Esophagus muscularis mucosa (tissue), 4 donors: ENCODE measurements around the gene NBDY. TPM values are rescaled to one million over a fixed set of nuclear protein-coding genes. Genes with fewer than 3 reads are reported as not detected.

Experiments
- DNase-seq: peaks from one replicate; pipeline ENCODE4 v3.0.0-alpha.2; 2017; ENCODE audit errors: extremely low spot score
- H3K27ac ChIP-seq, 4 donors: fragments of 200-600 bp; sonication (generic); replicated peaks in 1 of 4; 1 replicate in 3 of 4; 2 replicates in 1 of 4; pipeline ENCODE4 v1.5.1; 2016 to 2019; ENCODE audit warnings: mild to moderate bottlenecking in 1 of 4
- H3K27me3 ChIP-seq, 4 donors: fragments of 200-600 bp; sonication (generic); one replicate each; pipeline versions ENCODE4 v1.5.1 to v1.6.0; 2016 to 2019
- H3K36me3 ChIP-seq, 4 donors: fragments of 200-600 bp; sonication (generic); one replicate each; pipeline ENCODE4 v1.5.1; 2016 to 2019
- H3K4me1 ChIP-seq, 4 donors: fragments of 200-600 bp; sonication (generic); one replicate each; pipeline ENCODE4 v1.5.1; 2016 to 2019
- H3K4me3 ChIP-seq, 4 donors: fragments of 200-600 bp; sonication (generic); 1 replicate in 2 of 4; 2 replicates in 2 of 4; pipeline ENCODE4 v1.5.1; 2016 to 2019; ENCODE audit warnings: mild to moderate bottlenecking in 4 of 4, moderate library complexity in 1 of 4
- H3K9me3 ChIP-seq, 4 donors: fragments of 200-600 bp; sonication (generic); 1 replicate in 3 of 4; 2 replicates in 1 of 4; pipeline ENCODE4 v1.5.1; 2016 to 2019
- EP300 ChIP-seq: sonication (generic); formaldehyde crosslinking; IDR thresholded peaks from one replicate; pipeline ENCODE4 v1.6.1; 2017; ENCODE audit warnings: antibody characterized with exemption
- POLR2A ChIP-seq: fragments of 450-650 bp; IDR thresholded peaks from one replicate; pipeline ENCODE4 v1.6.1; 2017; ENCODE audit warnings: antibody characterized with exemption, moderate library complexity, mild to moderate bottlenecking, low read depth
- POLR2AphosphoS5 ChIP-seq, 2 donors: sonication (generic); formaldehyde crosslinking; IDR thresholded peaks; one replicate each; pipeline ENCODE4 v1.6.1; 2017; ENCODE audit warnings: antibody characterized with exemption in 2 of 2
- WGBS: methylation state at CpG from one replicate; pipeline ENCODE4 v1.1.5; 2018; 5-methylcytosine and 5-hydroxymethylcytosine counted together
- intact Hi-C: fragments of 100-400 bp; cut with DNase I; formaldehyde crosslinking; loops from one replicate; pipeline ENCODE4 v1.15.1; 2023
- total RNA-seq, 4 donors: library from RNA; depleted of rRNA; stranded (reverse); fragments of >200 nt; gene quantifications; one replicate each; pipeline versions ENCODE4 v1.1.0 to v1.2.1, GENCODE V29; 2016
- TF ChIP-seq, protein P1 (sequence below), 3 experiments: fragments of 200-600 bp in 2 of 3; fragments of 450-650 bp in 1 of 3; sonication (generic) in 2 of 3; IDR thresholded peaks; one replicate each; pipeline ENCODE4 v1.5.1; 2017 to 2019; ENCODE audit warnings: antibody characterized with exemption in 3 of 3, mild to moderate bottlenecking in 2 of 3, moderate library complexity in 1 of 3

NBDY gene
- total RNA-seq, 4 donors from 2014 or later, result 11.8 to 19.4 (median 18.7) TPM

DNA sequence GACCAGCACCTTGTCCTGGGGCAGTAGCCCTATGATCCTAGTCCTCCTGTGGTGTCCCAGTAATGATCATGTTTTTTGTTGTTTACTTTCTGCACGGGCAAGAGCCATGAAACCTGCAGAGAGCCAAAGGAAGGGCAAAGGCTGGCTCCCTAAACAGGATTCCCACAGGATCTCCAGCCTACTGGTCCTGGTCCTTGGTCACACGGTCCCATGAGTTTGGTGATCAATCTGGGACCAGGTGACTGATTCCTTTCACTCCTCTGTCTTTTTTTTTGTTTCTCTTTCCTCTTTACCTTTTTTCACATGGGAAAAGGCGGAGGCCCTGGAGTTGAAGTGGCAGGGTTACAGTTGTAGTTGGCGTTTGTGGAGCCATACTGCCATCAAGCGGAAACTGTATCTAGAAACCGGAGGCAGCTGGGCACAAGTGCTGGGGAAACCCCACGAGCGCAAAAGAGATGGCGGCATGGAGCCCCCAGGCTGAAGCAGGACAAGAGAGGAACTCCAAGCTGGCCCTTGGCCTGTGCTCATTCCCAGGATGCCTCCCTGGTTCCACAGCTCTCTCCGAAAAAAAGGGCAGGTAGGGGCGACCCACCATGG, 34.6 kb downstream of the NBDY start:
- peak in 1 of 2 donors; percentile 17 for TF ChIP-seq POLR2AphosphoS5 (IDR thresholded peaks at IDR 0.05)
- TF ChIP-seq, protein P1, sequence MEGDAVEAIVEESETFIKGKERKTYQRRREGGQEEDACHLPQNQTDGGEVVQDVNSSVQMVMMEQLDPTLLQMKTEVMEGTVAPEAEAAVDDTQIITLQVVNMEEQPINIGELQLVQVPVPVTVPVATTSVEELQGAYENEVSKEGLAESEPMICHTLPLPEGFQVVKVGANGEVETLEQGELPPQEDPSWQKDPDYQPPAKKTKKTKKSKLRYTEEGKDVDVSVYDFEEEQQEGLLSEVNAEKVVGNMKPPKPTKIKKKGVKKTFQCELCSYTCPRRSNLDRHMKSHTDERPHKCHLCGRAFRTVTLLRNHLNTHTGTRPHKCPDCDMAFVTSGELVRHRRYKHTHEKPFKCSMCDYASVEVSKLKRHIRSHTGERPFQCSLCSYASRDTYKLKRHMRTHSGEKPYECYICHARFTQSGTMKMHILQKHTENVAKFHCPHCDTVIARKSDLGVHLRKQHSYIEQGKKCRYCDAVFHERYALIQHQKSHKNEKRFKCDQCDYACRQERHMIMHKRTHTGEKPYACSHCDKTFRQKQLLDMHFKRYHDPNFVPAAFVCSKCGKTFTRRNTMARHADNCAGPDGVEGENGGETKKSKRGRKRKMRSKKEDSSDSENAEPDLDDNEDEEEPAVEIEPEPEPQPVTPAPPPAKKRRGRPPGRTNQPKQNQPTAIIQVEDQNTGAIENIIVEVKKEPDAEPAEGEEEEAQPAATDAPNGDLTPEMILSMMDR (IDR thresholded peaks at IDR 0.05), result peak in 2 of 3 experiments; percentile 36 to 38
- no peak for TF ChIP-seq EP300
- DNase-seq, result no peak
- no peaks in the 10 kb centered on the region for H3K27me3 ChIP-seq
- no peaks in the 10 kb centered on the region for H3K36me3 ChIP-seq
- H3K9me3 ChIP-seq, result no peaks in the 10 kb centered on the region
- intact Hi-C loops, result no loop called here
- peak overlapping the region in 2 of 4 donors; percentile 83 to 86 for H3K27ac ChIP-seq
- H3K4me1 ChIP-seq, result peaks cover 11 to 43% (median 13%) of the 10 kb centered on the region in 4 donors
- WGBS, result 67% methylated on average over 11 of the region's 11 CpGs
- H3K4me3 ChIP-seq, result peak overlapping the region in 2 of 4 donors; percentile 63 to 72

DNA sequence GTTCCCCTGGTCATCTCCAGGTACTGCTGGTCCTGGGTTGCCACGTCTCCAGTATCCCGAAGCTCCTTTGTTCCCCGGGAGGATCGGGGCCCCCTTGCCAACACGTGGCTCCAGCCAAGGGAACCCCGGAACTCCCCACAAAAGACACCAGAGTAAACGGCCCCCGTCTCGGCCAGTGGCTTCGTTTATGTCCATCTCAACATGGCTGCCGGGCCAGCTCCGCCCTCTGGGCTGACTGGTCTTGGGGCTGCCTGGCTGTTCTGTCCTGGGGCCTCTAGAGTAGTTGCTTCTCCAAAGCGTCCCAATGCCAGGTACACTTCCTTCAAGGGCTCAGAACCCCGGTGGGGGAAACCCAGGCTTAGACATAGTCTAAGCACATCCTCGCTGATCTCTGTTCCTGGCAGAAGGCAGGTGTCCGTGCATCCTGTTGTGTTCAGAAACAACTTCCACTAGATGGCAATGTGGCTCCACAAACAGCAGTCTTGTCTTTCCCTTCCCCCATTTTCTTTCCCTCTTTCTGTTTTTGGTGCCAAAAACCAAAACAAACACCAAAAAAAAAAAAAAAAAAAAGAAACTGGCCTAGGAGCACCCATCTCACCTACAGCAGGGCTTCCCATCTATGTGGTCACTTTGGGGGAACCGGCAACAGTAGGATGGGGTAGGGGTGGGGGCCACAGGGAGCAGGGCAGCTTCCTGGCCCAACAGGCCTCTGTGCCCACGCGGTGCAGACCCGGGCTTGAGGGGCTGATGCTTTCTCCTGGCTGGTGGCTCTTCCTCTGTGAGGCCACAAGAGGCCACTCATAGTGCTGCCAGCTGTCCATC, 35.3 kb downstream of the NBDY start:
- intact Hi-C loops, result no loop called here
- TF ChIP-seq POLR2AphosphoS5 (IDR thresholded peaks at IDR 0.05) (peak; percentile 48 to 56), EP300 (no peak), POLR2A (no peak)
- TF ChIP-seq, protein P1 (IDR thresholded peaks at IDR 0.05), result peak; percentile 43 to 67 (median 57)
- peak overlapping the region in 2 of 4 donors; percentile 63 to 72 for H3K4me3 ChIP-seq
- H3K27ac ChIP-seq, result peak overlapping the region; percentile 15 to 86 (median 62)
- no peaks in the 10 kb centered on the region for H3K27me3 ChIP-seq
- 30% methylated on average over 20 of the region's 20 CpGs for whole genome bisulfite sequencing
- H3K36me3 ChIP-seq, result no peaks in the 10 kb centered on the region
- H3K4me1 ChIP-seq, result peaks cover 11 to 43% (median 13%) of the 10 kb centered on the region in 4 donors
- peak; percentile 55 for DNase-seq
- H3K9me3 ChIP-seq, result no peaks in the 10 kb centered on the region

DNA sequence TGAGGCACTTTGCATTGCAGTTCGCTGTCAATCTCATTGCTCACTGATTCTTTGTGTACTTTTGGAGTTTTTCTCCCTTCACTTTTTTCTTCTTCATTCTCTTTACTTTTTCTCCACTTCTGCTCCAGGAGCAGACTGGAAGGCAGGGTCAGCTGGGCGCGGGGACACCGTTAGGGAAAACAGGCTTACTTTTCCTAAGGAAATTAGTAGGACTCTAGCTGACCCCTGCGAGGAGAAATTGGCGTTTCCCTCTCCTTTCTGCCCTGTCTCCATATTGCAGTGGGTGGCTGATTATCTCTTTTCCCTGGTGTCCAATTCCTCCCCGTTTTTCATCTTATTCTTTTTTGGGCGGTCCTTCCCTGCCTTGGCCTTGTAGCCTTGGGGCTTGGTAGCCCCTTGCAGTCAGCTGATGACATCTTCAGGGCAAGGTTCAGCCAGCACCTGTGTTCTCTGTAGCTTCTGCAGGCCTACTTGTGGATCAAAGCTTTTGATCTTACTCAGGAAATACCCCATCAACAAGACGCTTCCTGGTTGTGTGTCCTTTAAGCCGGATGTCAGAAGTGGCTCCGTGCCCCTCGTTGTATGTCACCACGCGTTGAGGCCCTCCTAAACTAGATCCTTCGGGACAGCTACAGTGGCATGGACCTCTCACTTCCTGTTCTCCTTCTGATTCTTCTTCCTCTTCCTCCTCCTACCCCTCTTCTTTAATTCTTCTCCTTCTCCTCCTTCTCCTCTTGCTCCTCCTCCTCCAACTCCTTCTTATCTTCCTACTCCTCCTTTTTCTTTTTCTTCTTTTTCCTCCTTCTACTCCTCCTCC, 36.1 kb downstream of the NBDY start:
- peak overlapping the region in 2 of 4 donors; percentile 63 to 72 for H3K4me3 ChIP-seq
- H3K4me1 ChIP-seq, result peaks cover 11 to 43% (median 13%) of the 10 kb centered on the region in 4 donors
- H3K27ac ChIP-seq, result peak overlapping the region in 3 of 4 donors; percentile 15 to 86 (median 30)
- TF ChIP-seq POLR2AphosphoS5 (IDR thresholded peaks at IDR 0.05) (no peak), EP300 (no peak), POLR2A (no peak)
- TF ChIP-seq, protein P1 (IDR thresholded peaks at IDR 0.05), result no peak
- 65% methylated on average over 15 of the region's 15 CpGs for WGBS
- H3K27me3 ChIP-seq, result no peaks in the 10 kb centered on the region
- peak; percentile 14 for DNase-seq
- intact Hi-C loops, result no loop called here
- no peaks in the 10 kb centered on the region for H3K9me3 ChIP-seq
- H3K36me3 ChIP-seq, result no peaks in the 10 kb centered on the region

DNA sequence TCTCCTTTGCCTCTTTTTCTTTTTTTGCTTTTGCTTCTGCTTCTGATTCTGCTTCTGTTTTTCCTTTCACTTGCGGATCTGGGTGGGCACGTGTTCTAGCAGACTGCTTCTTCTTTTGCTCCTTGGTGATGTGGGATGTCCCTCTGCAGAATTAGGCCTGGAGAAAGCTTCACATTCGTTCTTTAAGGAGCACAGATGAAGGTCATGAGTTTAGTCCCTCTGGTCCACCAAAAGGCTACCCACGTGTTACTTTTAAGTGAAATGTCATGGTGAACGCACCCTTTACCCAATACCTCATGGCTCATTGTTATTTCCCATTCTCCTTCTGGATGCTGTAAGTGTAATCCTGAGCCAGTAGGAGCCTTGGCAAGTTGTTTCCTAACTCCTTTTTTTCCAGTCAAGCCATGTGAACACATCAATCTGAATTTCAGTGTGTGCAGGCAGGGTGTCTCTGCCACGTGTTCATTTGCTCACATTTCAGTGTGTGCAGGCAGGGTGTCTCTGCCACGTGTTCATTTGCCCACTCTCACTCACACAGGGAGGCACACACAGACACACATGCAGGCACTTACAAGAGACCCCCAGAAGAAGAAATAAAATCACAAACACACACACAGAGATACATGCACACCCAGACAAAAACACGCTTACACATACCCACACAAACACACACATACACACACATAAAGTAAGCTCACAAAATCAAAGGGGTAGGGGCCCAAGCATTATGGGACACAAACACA, 36.9 kb downstream of the NBDY start:
- peak; percentile 17 for DNase-seq
- intact Hi-C loops, result no loop called here
- Histone ChIP-seq H3K36me3 (no peaks in the 10 kb centered on the region), H3K27me3 (no peaks in the 10 kb centered on the region), H3K9me3 (no peaks in the 10 kb centered on the region), H3K27ac (no peak overlapping the region), H3K4me3 (no peak overlapping the region), H3K4me1 (peaks cover 11 to 43% (median 13%) of the 10 kb centered on the region in 4 donors)
- WGBS, result 61% methylated on average over 8 of the region's 8 CpGs
- TF ChIP-seq POLR2AphosphoS5 (IDR thresholded peaks at IDR 0.05) (no peak), POLR2A (no peak), EP300 (no peak)
- TF ChIP-seq, protein P1 (IDR thresholded peaks at IDR 0.05), result no peak
